OCI-LY7 (cell line): Measurements from ENCODE around the gene SCN4A.

Experiments used
- EZH2phosphoT487 ChIP-seq: fragments of 200-600 bp; sonication (generic); IDR thresholded peaks from 2 replicates; pipeline ENCODE4 v1.6.1; 2018; ENCODE audit warnings: low read depth, borderline replicate concordance, mild to moderate bottlenecking, mixed run types, antibody characterized with exemption, low read length, moderate library complexity, mixed read lengths
- TF ChIP-seq, protein P1 (sequence below): fragments of 200-600 bp; sonication (generic); conservative IDR thresholded peaks from 2 replicates; pipeline ENCODE4 v1.5.1; 2014; ENCODE audit warnings: mild to moderate bottlenecking, antibody characterized with exemption, low read length, moderate library complexity, mixed read lengths

DNA sequence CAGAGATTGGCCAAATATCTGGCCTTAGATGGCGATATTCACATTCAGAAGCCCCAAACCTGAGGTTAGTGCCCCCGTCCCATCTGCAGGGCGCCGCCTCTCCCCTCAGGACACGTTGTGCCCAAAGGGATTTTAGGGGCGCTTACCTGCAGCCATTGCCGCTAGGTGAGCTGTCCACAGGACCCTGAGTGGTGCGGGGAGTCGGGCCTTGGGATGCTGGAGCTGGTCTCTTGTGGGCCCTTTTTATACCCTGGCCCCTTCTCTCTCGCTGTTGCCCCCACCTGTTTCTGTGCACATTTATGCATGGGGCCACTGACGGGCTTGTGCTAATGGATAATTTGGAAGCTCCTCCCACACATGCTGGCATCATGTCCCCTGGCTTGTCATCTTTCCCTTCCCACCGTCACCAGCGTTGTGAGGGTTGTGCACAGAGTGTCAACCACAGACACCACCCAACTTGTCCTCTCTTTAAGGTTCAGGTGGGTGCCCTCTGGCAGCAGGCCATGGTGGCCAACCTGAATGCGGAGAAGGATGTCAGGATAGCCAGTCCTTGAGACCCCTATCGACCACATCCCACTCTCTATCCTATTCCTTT, 61.6 kb downstream of the SCN4A start, which contains the start of gene CSHL1:
- TF ChIP-seq, protein P1, sequence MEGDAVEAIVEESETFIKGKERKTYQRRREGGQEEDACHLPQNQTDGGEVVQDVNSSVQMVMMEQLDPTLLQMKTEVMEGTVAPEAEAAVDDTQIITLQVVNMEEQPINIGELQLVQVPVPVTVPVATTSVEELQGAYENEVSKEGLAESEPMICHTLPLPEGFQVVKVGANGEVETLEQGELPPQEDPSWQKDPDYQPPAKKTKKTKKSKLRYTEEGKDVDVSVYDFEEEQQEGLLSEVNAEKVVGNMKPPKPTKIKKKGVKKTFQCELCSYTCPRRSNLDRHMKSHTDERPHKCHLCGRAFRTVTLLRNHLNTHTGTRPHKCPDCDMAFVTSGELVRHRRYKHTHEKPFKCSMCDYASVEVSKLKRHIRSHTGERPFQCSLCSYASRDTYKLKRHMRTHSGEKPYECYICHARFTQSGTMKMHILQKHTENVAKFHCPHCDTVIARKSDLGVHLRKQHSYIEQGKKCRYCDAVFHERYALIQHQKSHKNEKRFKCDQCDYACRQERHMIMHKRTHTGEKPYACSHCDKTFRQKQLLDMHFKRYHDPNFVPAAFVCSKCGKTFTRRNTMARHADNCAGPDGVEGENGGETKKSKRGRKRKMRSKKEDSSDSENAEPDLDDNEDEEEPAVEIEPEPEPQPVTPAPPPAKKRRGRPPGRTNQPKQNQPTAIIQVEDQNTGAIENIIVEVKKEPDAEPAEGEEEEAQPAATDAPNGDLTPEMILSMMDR, result no peak
- no peak for TF ChIP-seq EZH2phosphoT487
